ENCODE measurements around the gene BUB1B.
"Not testable (repeated sequence)": the region's sequence is repeated elsewhere in the genome, so short reads cannot be mapped to it uniquely, and the experiment has no call there.

The BUB1B gene

GRCh38 chr15:40160689-40161688, at the start of gene BUB1B:
Gene BUB1B (plus strand): TSS chr15:40161069. CDS start chr15:40161221, 152 bp downstream.
- peak; percentile 71 for DNase-seq

DNA sequence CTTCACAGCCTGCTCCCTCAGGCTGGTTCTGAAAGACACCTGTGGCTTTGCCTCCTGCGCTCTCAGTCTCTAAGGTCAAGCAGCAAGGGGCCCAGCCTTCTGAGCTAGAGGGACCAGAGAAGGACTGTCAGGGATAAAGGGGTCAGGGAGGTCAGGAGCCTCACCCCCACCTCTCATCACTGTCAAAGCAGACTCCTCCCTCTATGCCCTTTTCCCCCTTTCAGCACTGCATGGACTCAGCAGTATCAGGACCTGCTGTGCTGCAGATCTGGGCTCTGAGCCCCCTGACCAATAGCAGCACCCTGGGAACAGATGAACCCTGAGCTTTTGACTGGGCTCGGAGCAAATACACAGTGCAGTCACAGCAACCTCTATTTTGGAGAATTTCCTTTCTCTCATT, 49.0 kb upstream of the BUB1B start:
- DNase-seq, result no peak

GRCh38 chr15:40112789-40113188, 48.1 kb upstream of the BUB1B start:
- DNase-seq, result no peak

- no peak for DNase-seq
These were observed 46.7 kb upstream of the BUB1B start for GRCh38 chr15:40114218-40114617.

- not testable (repeated sequence) for DNase-seq
These were observed 45.8 kb upstream of the BUB1B start for GRCh38 chr15:40115106-40115505.

DNA sequence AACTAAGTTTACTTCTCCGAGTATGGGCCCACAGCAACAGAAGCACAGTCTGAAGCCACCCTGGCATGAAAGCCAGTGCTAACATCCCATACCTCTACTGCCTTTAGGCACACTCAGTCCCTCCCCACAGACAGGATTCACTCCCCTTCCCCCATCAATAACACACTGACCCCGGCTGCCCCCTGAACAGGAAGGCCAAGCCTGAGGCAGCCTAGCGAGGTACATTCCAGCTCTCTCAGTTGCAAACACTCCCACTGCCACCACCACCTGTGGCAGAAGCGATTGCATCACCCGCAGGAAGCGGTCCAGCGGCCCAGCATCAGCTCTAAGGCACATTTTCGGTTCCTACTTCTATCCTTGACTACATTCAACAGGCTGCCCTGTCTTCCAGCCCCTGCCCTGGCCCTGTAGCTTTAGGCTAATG, 45.2 kb upstream of the BUB1B start:
- DNase-seq, result no peak

DNA sequence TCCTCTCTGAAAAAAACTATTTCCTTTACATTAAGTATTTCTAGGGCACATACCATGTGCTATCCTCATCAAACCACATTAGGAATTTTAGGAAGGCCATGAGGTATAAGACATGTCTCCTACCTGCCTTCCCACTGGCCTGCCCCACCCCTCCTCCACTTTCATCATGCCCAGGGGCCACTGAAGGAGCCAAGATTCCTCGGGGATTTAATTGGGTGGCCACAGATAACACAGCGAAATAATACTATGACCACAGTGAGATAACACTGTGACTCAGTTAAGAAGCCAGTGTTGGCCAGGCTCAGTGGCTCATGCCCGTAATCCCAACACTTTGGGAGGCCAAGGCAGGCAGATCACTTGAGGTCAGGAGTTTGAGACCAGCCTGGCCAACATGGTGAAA, 42.4 kb upstream of the BUB1B start:
- DNase-seq, result no peak

DNA sequence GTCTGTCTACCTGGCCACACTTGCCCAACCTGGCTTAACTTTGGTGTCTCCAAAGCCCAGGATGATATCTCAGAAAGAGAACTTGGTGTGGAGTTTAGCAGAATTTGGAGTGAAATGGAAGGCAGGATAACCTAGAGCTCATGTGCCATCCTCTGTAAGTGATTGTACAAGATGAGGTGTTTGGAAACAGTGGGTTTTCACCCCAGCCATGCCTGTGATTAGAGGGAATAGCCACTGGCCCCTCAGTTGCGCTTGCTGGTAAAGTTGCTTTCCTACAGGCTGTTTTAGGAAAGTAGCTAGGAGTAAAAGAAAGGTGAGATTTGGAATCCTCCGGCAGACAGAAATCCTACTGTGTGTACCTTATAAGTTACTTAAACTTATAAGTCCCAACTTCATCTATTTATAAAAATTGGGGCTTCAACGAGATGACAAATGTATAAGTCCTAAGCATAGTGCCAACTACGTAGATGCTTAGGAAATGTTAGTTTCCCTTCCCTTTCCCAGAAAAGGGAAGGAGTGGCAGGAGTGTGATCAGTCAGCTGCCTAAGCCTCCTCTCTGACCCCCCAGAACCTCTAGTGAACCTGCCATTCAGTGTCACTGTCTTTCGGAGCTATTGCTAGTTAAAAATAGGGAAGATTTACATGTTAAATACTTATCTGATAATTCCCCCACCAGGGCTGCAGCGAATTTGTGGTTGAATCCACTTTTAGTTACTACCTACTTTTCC, 38.8 kb upstream of the BUB1B start:
- no peak for DNase-seq

DNA sequence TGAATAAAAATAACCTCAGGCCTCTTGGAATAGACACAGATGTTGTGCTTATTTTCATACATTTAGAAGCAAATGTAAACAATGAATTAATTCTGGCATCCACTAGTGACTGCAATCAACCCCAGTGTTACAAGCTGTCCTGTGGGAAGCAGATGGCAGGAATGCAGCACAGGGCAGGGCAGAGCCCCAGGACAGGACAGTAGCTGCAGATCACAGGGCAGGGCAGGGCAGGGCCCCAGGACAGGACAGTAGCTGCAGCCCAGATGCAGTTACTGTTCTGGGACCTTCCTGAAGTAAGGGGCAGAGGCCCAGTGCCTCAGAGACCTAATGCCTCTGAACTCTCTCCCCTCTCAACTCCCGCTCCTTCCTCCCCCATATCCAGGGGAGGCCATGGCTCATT, 37.9 kb upstream of the BUB1B start:
- DNase-seq, result not testable (repeated sequence)

GRCh38 chr15:40123863-40124262, 37.0 kb upstream of the BUB1B start:
- DNase-seq, result not testable (repeated sequence)

DNA sequence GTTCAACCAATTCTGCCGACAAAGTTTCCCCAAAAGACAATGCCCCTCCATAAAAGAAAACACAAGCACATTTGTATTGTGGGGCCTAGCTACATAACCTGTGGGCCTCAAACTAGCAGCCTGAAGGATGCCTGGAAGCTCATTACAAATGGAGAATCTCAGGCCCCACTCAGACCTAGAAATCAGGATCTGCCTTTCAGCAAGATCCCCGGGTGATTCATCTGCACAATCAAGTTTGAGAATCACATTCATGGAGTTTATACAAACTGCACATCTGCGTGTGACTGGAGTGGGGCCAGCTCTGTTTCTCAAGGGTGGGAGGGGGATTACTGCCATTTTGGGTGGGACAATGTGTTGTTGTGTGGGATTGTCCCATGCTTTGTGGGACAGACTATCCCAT, 36.5 kb upstream of the BUB1B start:
- not testable (repeated sequence) for DNase-seq

GRCh38 chr15:40124807-40125285, 36.0 kb upstream of the BUB1B start:
- not testable (repeated sequence) for DNase-seq

GRCh38 chr15:40125950-40126349, 34.9 kb upstream of the BUB1B start:
- no peak for DNase-seq

DNA sequence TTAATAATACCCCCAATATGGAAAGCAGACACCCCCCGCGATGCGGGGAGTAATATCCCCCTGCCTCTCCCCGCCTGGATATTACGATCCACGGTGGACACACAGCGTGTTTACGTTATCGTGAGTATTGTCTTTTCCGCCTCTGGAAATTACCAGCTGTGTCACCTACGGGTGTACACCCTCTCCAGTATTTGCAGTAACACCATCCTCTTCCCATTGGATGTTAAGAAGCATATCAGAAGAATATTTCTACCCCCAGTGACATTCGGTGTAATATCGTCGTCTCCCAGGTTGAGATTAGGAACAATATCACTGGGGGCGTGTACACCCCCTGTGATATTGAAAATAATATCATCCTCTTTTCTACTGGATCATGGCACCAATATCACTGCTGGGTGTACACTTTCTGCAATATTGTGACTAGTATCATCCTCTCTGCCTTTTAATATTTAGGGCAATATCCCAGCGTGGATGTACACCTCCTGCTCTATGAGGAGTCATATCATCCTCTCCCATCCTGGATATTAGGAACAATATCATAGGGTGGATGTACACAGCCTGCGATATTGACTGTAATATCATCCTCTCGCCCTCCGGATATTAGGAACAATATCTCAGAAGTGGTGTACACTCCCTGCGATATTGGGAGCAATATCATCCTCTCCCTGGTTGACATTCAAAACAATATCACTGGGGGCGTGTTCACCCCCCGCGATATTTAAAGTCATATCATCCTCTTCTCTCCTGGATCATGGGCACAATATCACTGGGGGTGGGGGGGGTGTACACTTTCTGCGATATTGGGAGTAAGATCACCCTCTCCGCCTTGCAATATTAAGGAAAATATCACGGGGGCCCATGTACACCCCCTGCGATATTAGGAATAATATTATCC, 31.9 kb upstream of the BUB1B start:
- no peak for DNase-seq

DNA sequence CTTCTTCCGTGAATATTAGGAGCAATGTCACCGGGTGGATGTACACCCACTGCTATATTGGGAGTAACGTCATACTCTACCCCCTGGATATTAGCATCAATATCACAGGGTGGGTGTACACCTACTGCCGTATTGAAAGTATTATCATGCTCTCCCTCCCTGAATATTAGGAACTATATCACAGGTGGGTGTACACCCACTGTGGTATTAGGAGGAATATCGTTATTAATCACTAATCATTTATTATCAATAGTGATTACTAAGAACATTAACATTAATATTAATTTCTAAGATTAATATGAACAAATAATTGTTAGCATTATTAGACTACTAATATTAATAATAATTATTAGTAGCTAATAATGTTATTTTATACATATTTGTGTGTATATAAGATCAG, 30.8 kb upstream of the BUB1B start:
- no peak for DNase-seq

- DNase-seq, result no peak
These were observed 29.9 kb upstream of the BUB1B start for GRCh38 chr15:40130799-40131502.

DNA sequence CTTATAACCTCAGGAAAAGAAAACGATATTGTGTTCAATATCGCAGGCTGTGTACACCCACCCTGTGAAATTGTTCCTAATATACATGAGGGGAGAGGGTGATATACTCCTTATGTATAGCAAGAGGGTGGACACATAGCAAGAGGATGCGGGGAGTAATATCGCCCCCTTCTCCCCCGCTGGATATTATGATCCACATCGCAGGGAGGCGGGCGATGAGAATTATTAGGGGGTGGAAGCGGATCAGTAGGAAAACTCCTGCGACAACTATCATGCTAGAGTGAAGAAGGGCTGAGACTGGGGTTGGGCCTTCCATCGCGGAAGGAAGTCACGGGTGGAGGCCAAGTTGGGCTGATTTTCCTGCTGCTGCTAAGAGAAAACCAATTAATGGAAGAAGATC, 27.3 kb upstream of the BUB1B start:
- DNase-seq, result no peak

GRCh38 chr15:40134885-40135284, 26.0 kb upstream of the BUB1B start:
- DNase-seq, result no peak

DNA sequence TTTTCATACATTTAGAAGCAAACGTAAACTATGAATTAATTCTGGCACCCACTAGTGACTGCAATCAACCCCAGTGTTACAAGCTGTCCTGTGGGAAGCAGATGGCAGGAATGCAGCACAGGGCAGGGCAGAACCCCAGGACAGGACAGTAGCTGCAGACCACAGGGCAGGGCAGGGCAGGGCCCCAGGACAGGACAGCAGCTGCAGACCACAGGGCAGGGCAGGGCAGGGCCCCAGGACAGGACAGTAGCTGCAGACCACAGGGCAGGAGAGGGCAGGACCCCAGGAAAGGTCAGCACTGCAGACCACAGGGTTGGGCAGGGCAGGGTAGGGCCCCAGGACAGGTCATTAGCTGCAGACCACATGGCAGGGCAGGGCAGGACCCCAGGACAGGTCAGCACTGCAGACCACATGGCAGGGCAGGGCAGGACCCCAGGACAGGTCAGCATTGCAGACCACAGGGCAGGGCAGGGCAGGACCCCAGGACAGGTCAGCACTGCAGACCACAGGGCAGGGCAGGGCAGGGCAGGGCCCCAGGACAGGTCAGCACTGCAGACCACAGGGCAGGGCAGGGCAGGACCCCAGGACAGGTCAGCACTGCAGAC, 24.9 kb upstream of the BUB1B start:
- DNase-seq, result not testable (repeated sequence)

GRCh38 chr15:40136470-40137302, 24.2 kb upstream of the BUB1B start:
- DNase-seq, result no peak

Measured in NCI-H1436 treated with DMSO at 0.1 percent for 48 hours (cell line).